ENCODE data around the gene MRPS5. TPM values are rescaled to one million over a fixed set of nuclear protein-coding genes. Genes with fewer than 3 reads are reported as not detected.

Gene MRPS5
- total and polyA plus RNA-seq, 2 donors from 2014 or later = 53.1 to 118 TPM

- Histone ChIP-seq H3K4me1 (ENCODE audit: control insufficient read depth in 2 of 3, insufficient read depth in 2 of 3, low read depth in 1 of 3, low read length in 3 of 3) (peaks cover 0 to 13% (median 0%) of the 10 kb centered on the region in 3 donors), H3K4me3 (ENCODE audit: low read length in 3 of 3) (peak overlapping the region in 1 of 3 donors; percentile 59), H3K27me3 (ENCODE audit: control insufficient read depth, insufficient read depth, low read length) (no peaks in the 10 kb centered on the region), H3K9me3 (ENCODE audit: control insufficient read depth in 2 of 3, insufficient read depth in 1 of 3, low read length in 3 of 3) (no peaks in the 10 kb centered on the region), H3K9ac (ENCODE audit: low read length in 3 of 3) (peak overlapping the region in 1 of 3 donors; percentile 26), H3K27ac (ENCODE audit: low read depth in 2 of 2, low read length in 2 of 2) (peak overlapping the region; percentile 43 to 47), H3K36me3 (ENCODE audit: control insufficient read depth in 2 of 3, insufficient read depth in 3 of 3, low read length in 3 of 3) (no peaks in the 10 kb centered on the region)
- FAIRE-seq (no peak), DNase-seq (peak; percentile 88 to 97 (median 92))
- TF ChIP-seq CTCF (IDR thresholded peaks at IDR 0.05; ENCODE audit: borderline replicate concordance, extremely low read depth, insufficient read depth) = peak; percentile 79
- intact Hi-C loops (cut with DNase I) = no loop called here
These were observed 44.7 kb downstream of the MRPS5 start for GRCh38 chr2:95076705-95077529.

GRCh38 chr2:95075440-95076132 is 46.0 kb downstream of the MRPS5 start:
- no peaks in the 10 kb centered on the region for H3K9me3 ChIP-seq (ENCODE audit: control insufficient read depth in 2 of 3, insufficient read depth in 1 of 3, low read length in 3 of 3)
- no peaks in the 10 kb centered on the region for H3K36me3 ChIP-seq (ENCODE audit: control insufficient read depth in 2 of 3, insufficient read depth in 3 of 3, low read length in 3 of 3)
- no peak overlapping the region for H3K4me3 ChIP-seq (ENCODE audit: low read length in 3 of 3)
- TF ChIP-seq CTCF (IDR thresholded peaks at IDR 0.05; ENCODE audit: borderline replicate concordance, extremely low read depth, insufficient read depth) = no peak
- intact Hi-C loops (cut with DNase I) = no loop called here
- DNase-seq = no peak
- no peak overlapping the region for H3K27ac ChIP-seq (ENCODE audit: low read depth in 2 of 2, low read length in 2 of 2)
- H3K27me3 ChIP-seq (ENCODE audit: control insufficient read depth, insufficient read depth, low read length) = no peaks in the 10 kb centered on the region
- FAIRE-seq = no peak
- no peak overlapping the region for H3K9ac ChIP-seq (ENCODE audit: low read length in 3 of 3)
- H3K4me1 ChIP-seq (ENCODE audit: control insufficient read depth in 2 of 3, insufficient read depth in 2 of 3, low read depth in 1 of 3, low read length in 3 of 3) = peaks cover 0 to 13% (median 0%) of the 10 kb centered on the region in 3 donors

GRCh38 chr2:95074663-95075439 is 46.8 kb downstream of the MRPS5 start:
- Histone ChIP-seq H3K27me3 (ENCODE audit: control insufficient read depth, insufficient read depth, low read length) (no peaks in the 10 kb centered on the region), H3K36me3 (ENCODE audit: control insufficient read depth in 2 of 3, insufficient read depth in 3 of 3, low read length in 3 of 3) (no peaks in the 10 kb centered on the region), H3K9me3 (ENCODE audit: control insufficient read depth in 2 of 3, insufficient read depth in 1 of 3, low read length in 3 of 3) (no peaks in the 10 kb centered on the region), H3K4me1 (ENCODE audit: control insufficient read depth in 2 of 3, insufficient read depth in 2 of 3, low read depth in 1 of 3, low read length in 3 of 3) (peaks cover 0 to 13% (median 0%) of the 10 kb centered on the region in 3 donors), H3K27ac (ENCODE audit: low read depth in 2 of 2, low read length in 2 of 2) (peak overlapping the region in 1 of 2 donors; percentile 59), H3K4me3 (ENCODE audit: low read length in 3 of 3) (no peak overlapping the region), H3K9ac (ENCODE audit: low read length in 3 of 3) (no peak overlapping the region)
- peak in 2 of 5 donors; percentile 43 to 61 for DNase-seq
- FAIRE-seq = no peak
- intact Hi-C loops (cut with DNase I) = no loop called here
- no peak for TF ChIP-seq CTCF (IDR thresholded peaks at IDR 0.05; ENCODE audit: borderline replicate concordance, extremely low read depth, insufficient read depth)

Data from kidney (tissue), 14 donors.